HG03520 (cell line): ENCODE data around the gene PODXL.

Experiments used
- ATAC-seq: cut with Tn5 transposase; IDR thresholded peaks from one replicate; pipeline ENCODE4 v1.9.1; 2021; ENCODE audit warnings: mild to moderate bottlenecking, moderate library complexity; ENCODE audit not compliant: unreplicated experiment

Gene PODXL

DNA sequence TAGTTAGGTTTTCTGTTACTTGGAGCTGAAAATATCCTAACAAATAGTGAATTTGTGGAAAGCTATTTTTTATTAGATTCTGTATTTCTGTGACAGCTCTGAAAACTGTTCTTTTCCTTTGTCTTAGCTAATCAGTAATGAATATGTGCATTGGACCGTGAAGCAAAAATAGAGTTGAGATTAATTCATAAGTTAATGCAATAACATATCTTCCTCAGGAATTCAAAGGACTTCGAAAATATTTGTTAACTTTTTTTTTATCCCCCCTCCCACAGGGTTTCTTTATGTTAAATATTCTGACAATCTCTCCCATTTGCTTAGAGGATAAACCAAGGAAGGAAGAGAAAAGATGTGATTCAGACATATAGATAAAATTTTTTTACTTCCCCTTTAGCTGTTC is 101.4 kb downstream of the PODXL start:
- no peak for ATAC-seq

- no peak for ATAC-seq
Observed at GRCh38 chr7:131454498-131454897, 101.9 kb downstream of the PODXL start.
